ENCODE results near the gene FXYD6. TPM values are rescaled to one million over a fixed set of nuclear protein-coding genes. Genes with fewer than 3 reads are reported as not detected.

The FXYD6 gene
- total RNA-seq, 1 experiment from 2014 or later, result 12.2 TPM

GRCh38 chr11:117921893-117922292, 45.4 kb upstream of the FXYD6 start:
- CTCF ChIA-PET, result no interaction called here
- no peak overlapping the region for H3K4me3 ChIP-seq (ENCODE audit: low read depth, low read length, poor library complexity, severe bottlenecking)
- BruUV-seq (replicated peaks), result no TSS peak
- H3K4me1 ChIP-seq (ENCODE audit: insufficient read depth, low read length, poor library complexity, severe bottlenecking), result no peaks in the 10 kb centered on the region
- H3K27ac ChIP-seq (ENCODE audit: low read depth, low read length, poor library complexity, severe bottlenecking), result no peak overlapping the region
- DNase-seq (ENCODE audit: low spot score), result no peak
- intact Hi-C loops (cut with micrococcal nuclease; ENCODE audit: unreplicated experiment), result no loop called here
- no peak for TF ChIP-seq EZH2 (IDR thresholded peaks at IDR 0.05; ENCODE audit: borderline replicate concordance, low read depth, low read length, poor library complexity, severe bottlenecking)
- TF ChIP-seq, protein P1, sequence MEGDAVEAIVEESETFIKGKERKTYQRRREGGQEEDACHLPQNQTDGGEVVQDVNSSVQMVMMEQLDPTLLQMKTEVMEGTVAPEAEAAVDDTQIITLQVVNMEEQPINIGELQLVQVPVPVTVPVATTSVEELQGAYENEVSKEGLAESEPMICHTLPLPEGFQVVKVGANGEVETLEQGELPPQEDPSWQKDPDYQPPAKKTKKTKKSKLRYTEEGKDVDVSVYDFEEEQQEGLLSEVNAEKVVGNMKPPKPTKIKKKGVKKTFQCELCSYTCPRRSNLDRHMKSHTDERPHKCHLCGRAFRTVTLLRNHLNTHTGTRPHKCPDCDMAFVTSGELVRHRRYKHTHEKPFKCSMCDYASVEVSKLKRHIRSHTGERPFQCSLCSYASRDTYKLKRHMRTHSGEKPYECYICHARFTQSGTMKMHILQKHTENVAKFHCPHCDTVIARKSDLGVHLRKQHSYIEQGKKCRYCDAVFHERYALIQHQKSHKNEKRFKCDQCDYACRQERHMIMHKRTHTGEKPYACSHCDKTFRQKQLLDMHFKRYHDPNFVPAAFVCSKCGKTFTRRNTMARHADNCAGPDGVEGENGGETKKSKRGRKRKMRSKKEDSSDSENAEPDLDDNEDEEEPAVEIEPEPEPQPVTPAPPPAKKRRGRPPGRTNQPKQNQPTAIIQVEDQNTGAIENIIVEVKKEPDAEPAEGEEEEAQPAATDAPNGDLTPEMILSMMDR (conservative IDR thresholded peaks at IDR 0.05; ENCODE audit: low read depth, low read length), result no peak
- POLR2A ChIA-PET (ENCODE audit: low non-redundant PET), result interaction anchor here (0.6 kb wide), 1 partner anchor 10 kb away, joined by 3 read pairs; no protein-coding TSS in a partner anchor
- peaks cover 1% of the 10 kb centered on the region for H3K27me3 ChIP-seq (replicated peaks; ENCODE audit: insufficient read depth, low read depth, low read length, poor library complexity)
- H3K36me3 ChIP-seq (ENCODE audit: insufficient read depth, low read length, poor library complexity, severe bottlenecking), result no peaks in the 10 kb centered on the region
- no peaks in the 10 kb centered on the region for H3K9me3 ChIP-seq (ENCODE audit: low read depth, low read length, poor library complexity, severe bottlenecking)

- H3K4me1 ChIP-seq (ENCODE audit: insufficient read depth, low read length, poor library complexity, severe bottlenecking), result no peaks in the 10 kb centered on the region
- TF ChIP-seq, protein P1 (conservative IDR thresholded peaks at IDR 0.05; ENCODE audit: low read depth, low read length), result no peak
- no peak for TF ChIP-seq EZH2 (IDR thresholded peaks at IDR 0.05; ENCODE audit: borderline replicate concordance, low read depth, low read length, poor library complexity, severe bottlenecking)
- H3K9me3 ChIP-seq (ENCODE audit: low read depth, low read length, poor library complexity, severe bottlenecking), result no peaks in the 10 kb centered on the region
- H3K27ac ChIP-seq (ENCODE audit: low read depth, low read length, poor library complexity, severe bottlenecking), result no peak overlapping the region
- intact Hi-C loops (cut with micrococcal nuclease; ENCODE audit: unreplicated experiment), result no loop called here
- H3K36me3 ChIP-seq (ENCODE audit: insufficient read depth, low read length, poor library complexity, severe bottlenecking), result no peaks in the 10 kb centered on the region
- no peak overlapping the region for H3K4me3 ChIP-seq (ENCODE audit: low read depth, low read length, poor library complexity, severe bottlenecking)
- no peak for DNase-seq (ENCODE audit: low spot score)
- H3K27me3 ChIP-seq (replicated peaks; ENCODE audit: insufficient read depth, low read depth, low read length, poor library complexity), result no peaks in the 10 kb centered on the region
- POLR2A ChIA-PET (ENCODE audit: low non-redundant PET), result interaction anchor here (0.6 kb wide), 1 partner anchor 9 kb away, joined by 3 read pairs; no protein-coding TSS in a partner anchor
- CTCF ChIA-PET, result no interaction called here
- BruUV-seq (replicated peaks), result no TSS peak
These were observed 45.0 kb upstream of the FXYD6 start for GRCh38 chr11:117921456-117921855.

- H3K36me3 ChIP-seq (ENCODE audit: insufficient read depth, low read length, poor library complexity, severe bottlenecking), result no peaks in the 10 kb centered on the region
- H3K27me3 ChIP-seq (replicated peaks; ENCODE audit: insufficient read depth, low read depth, low read length, poor library complexity), result no peaks in the 10 kb centered on the region
- H3K4me3 ChIP-seq (ENCODE audit: low read depth, low read length, poor library complexity, severe bottlenecking), result no peak overlapping the region
- CTCF ChIA-PET, result no interaction called here
- intact Hi-C loops (cut with micrococcal nuclease; ENCODE audit: unreplicated experiment), result no loop called here
- BruUV-seq (replicated peaks), result no TSS peak
- no peak for DNase-seq (ENCODE audit: low spot score)
- no peaks in the 10 kb centered on the region for H3K9me3 ChIP-seq (ENCODE audit: low read depth, low read length, poor library complexity, severe bottlenecking)
- H3K27ac ChIP-seq (ENCODE audit: low read depth, low read length, poor library complexity, severe bottlenecking), result no peak overlapping the region
- POLR2A ChIA-PET (ENCODE audit: low non-redundant PET), result no interaction called here
- H3K4me1 ChIP-seq (ENCODE audit: insufficient read depth, low read length, poor library complexity, severe bottlenecking), result no peaks in the 10 kb centered on the region
- TF ChIP-seq EZH2 (IDR thresholded peaks at IDR 0.05; ENCODE audit: borderline replicate concordance, low read depth, low read length, poor library complexity, severe bottlenecking), result no peak
- TF ChIP-seq, protein P1 (conservative IDR thresholded peaks at IDR 0.05; ENCODE audit: low read depth, low read length), result no peak
These were observed 43.3 kb upstream of the FXYD6 start for GRCh38 chr11:117919781-117920221.

Data from A673 (cell line).